Stimulated activated CD4-positive, alpha-beta T cell treated with anti-CD3 and anti-CD28 coated beads, Interleukin-12 subunit alpha, Interleukin-12 subunit beta, amount 100 ng/mL, for 24 hours (primary cell): ENCODE measurements around the gene CNIH3.
"Not testable (repeated sequence)": the region's sequence is repeated elsewhere in the genome, so short reads cannot be mapped to it uniquely, and the experiment has no call there.

Source experiments
- DNase-seq, 2 experiments: peaks; one replicate each; pipeline ENCODE4 v3.0.0-alpha.2; 2020; ENCODE audit warnings: low read depth in 2 of 2

CNIH3 gene

DNA sequence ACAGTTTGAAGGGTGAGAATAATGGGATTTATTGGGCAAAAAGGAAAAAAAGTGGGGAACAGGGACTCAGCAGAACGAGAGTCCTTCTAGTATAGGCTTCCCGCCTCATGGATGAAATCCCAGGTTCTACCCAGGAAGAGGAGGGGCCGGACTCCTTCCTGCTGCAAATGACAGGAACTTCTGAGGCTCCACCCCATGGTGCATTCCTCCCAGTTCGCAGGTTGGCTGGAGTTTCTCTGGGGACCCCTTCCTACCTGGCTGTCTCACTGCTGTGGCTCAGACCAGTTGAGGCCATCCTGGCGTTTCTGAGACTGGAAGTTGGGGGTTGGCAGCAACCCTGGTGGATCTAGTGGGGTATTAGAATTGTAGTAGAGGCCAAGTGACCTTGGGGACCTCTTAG, 27.5 kb downstream of the CNIH3 start:
- DNase-seq, result no peak

DNA sequence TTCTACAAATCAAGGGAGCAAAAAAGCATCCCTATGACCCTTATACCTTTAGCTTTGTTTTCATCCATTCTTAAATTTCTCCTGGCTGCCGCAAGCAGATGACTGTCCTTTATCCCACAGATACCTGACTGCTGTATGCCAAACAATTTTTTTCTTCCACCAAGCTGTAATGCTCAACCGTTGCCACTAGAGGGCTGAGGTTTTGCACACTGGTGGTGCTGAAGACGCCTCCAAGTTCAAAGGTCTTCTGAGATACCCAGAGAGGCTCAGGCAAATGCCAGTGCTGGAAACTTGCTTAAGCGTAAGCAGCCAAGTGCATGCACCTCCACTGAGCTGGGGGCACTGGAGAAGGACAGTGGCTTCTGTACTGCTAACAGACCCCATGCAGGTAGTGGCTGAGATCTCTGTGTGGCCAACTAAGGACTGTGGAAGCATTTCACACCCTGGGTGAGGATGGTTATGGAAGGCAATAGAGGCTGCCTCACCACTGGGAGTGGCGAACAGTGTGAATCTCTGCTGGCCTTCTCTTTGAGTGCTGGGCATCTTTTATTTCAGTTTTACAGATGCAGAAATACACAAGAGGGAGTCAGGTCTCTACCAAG, 28.5 kb downstream of the CNIH3 start:
- peak; percentile 7 to 46 for DNase-seq

DNA sequence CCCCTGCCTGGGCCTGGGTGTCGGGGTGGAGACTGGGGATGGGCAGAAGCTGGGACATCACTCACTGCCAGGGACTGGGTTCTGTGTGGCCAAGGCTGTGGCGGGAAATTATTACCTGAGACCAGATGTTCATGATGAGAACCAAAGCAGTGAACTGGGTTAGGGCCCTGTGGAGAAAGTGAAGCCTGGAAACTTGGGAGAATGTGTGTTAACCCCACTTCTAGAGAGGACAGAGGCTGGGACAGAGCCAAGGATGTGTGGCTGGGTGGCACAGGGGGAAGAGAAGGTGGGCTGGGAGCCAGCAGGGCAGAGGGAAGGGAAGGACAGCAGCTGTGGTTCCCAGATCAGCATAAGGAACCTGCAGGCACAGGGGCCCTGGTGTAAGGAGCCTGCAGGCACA, 31.3 kb downstream of the CNIH3 start:
- no peak for DNase-seq

DNA sequence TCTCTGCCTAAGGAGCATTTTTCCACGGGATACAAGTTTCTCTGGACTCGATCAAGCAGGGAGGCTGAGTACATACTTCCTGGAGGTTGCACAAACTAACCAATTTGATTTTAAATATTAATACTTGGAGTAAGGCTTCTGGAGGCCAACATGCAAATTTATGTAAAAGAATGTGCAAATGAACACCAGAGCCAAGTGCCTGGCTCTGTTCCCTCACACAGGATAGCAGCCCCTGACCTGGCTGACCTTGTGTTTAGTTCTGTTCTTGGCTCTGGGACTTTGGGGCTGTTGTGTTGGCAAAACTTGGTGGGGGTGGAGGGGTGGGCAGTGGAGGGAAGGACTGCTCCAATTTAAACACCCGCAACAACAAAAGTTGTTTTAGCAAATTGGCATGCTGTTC, 34.2 kb downstream of the CNIH3 start:
- no peak for DNase-seq

DNA sequence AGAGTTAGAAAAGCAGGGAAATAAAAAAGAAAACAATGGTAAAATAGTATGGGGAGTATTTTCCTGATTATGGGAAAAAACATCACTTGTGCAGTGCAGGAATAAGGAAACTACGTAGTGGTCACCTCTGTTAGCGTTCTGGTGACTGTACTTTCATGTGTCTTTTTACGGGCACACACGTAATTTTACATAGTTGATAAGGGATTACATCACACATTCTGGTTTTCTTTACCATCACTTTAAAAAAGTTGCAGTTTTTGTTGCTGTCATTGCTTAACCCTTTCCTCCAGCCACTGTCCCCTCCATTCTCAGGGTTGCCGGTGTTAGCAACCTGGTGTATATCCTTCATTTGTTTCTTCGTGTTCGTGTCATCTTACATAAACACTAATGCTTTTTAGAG, 35.1 kb downstream of the CNIH3 start:
- no peak for DNase-seq

DNA sequence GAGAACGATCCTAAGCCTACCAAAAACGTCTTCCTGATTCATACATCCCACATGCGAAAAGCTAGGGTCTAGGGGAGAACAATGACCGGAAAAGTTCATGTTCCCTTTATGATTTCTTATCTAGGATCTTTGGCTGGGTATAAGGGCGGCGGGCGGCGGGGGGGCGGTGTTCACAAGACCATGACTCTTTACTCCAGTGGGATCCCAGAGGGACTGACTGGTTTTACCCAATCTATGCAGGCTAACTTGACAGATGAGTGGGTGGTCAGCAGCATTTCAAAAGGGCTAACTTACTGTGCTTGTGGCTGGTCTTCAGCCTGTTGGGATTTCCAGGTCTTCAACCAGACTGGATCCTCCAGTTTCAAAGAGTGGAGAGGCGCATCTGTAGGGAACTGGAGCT, 40.3 kb downstream of the CNIH3 start:
- DNase-seq, result no peak

DNA sequence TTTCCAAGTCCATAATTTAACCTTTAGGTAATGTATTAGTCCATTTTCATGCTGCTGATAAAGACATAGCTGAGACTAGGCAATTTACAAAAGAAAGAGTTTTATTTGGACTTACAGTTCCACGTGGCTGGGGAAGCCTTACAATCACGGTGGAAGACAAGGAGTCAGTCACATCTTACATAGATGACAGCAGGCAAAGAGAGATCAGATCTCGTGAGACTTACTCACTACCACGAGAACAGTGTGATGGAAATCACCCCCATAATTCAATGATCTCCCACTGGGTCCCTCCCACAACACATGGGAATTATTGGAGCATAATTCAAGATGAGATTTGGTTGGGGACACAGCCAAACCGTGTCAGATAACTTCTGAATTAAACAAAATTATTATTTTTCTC, 44.0 kb downstream of the CNIH3 start:
- DNase-seq, result no peak

DNA sequence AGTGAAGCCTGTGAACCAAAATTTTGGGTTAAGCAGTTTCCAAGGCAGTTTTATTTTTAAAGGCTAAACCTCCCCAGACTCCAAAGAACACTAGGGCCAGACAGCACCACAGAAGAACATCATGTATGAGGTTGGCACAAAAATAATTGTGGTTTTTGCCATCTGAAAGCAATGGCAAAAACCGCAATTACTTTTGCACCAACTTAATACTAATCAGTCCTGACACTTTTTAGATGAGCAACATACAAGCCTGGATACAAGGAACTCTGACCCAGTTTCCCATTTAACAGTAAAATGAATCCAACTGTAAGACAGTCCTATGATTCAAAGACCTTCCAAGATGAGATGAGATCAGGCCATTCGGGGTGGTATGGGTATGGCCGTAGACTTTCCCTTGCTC, 46.8 kb downstream of the CNIH3 start:
- no peak for DNase-seq

DNA sequence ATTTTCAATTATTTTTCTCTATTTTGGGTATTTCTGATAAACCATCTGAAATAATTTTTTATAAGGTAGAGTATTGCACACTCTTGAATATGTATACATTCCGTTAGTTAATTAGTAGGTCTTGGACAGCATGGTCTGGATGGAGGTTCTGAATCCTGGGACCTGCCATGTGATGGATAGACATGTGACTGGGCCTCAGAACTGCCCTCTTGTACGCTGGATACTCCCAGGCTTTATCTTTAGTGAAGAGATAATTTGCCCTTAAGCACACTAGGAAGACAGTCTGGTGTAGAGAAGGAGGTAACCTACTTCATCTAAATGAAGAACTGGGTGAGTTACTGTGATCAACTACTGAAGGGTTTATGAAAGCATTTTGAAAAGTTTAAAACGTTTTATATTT, 48.9 kb downstream of the CNIH3 start:
- DNase-seq, result no peak

DNA sequence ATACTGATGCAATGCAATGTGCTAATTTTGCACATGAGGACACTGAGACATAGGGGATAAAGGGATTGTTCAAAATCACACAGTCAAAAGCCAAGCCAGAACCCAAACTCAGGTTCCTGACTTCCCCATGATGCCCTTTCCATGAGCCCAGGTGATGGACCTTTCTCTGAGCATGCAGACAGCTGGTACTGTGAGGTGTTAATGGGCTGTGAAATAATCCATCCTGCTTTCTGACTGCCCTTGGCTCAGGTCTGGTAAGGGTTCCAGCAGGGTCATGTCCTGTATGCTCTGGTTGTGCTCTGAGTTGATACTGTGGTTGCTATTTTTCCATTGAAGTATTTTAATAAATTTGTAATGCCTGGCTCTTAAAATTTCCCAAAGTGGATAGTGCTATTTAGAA, 50.0 kb downstream of the CNIH3 start:
- DNase-seq, result no peak

DNA sequence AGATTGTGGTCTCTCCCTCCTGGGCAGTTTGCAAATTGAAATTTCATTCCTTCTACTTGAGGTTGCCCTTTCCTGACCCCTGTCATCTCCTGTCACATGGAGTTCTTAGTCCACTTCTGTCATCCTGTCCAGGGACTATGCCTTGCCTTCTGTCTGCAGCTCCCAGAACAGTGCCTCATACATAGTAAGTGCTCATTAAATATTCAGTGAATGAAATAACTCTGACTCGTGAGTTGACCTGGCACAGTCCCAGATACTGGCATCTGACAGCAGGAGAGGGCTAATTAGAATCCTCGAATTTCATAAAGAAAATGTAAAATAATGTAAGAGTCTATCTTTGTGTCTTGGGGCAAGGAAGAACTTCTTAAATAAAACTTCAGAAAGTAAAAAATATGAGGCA, 50.8 kb downstream of the CNIH3 start:
- no peak for DNase-seq

DNA sequence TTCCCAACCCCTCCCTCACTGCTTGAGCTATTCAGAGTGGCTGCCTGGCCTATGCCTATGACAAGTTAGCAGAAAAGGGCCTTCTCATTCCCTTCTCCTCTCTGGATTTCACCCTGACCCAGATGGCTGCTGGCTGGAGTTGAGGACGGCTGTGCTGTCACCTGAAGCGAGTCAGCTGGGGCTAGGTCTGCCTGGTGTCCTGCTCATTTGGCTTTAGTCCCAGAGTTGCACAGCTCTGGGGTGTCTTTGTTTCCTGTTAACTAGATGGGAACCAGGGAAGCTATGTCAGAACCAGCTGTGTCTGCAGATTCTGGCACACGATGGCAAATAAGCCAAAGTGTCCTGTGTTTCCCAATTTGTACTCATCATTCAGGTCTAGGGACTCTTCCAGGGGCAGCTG, 52.9 kb downstream of the CNIH3 start:
- no peak for DNase-seq

DNA sequence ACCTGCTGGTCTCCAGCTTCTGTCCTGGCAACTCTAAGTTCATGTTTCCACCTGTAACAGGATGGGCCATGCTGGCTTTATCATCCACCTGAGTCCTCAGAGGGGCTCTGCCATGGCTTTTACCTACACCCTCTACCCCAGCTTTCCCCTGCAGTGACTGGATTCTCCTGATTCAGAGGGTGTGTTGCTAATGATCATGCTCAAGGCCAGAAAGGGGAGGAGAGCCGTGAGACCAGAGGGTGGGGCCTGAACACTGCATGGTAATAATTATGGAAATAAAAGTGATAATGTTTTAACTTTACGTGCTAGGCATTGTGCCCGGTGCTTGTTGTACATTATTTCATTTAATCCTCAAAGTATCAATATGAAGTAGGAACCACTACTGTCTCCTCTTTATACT, 53.3 kb downstream of the CNIH3 start:
- no peak for DNase-seq

DNA sequence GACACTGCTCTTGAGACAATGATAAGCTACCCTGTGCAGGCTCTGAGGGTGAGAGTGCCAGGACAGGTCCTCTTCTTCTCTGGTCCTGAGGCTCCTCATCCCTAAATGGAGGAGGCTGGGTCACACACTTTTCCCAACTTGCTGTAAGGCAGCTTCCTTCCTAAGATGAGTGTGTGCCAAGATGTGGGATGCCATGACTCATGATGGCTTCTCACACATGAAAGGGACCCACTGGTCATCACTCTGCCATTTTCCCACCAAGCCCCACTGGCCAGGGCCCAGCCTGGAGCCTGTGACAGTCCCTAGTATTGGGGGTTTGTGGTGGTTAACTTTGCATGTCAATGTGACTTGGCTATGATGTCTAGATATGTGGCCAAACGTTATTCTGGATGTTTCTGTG, 54.4 kb downstream of the CNIH3 start:
- no peak for DNase-seq

DNA sequence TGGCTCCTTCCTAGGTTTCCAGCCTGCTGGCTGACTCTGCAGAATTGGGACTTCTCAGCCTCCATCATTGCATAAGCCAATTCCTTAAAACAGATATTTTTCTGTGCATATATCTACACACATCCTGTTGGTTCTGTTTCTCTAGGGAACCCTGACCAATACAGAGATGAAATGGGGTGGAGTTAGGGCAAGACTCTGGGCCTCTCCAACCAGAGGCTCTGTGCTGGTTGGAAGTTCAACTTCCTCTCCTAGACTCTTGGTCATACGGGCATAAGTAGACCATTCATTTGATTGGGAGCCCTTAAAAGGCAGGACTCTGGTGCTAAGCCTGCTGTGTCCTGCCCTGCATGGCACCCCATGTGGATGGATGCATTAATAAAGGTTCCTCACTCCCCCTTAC, 55.0 kb downstream of the CNIH3 start:
- DNase-seq, result no peak

DNA sequence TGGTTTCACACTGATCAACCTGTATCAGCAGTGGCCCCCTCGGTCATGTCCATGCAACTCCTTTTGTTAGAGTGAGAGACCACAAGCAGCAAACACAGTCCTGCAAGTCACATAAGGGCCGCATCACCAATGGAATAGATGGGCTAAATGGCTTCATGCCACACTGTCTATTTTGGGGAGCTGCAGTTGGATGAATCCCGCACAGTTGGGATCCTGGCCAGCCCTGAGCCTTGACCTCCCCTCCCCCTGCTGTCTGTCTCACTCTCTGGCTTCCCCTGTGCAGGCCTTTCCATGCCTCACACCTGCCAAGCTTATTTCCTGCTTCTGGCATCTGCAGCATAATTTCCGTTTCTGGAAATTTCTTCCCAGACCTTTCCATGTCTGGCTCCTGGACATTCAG, 57.0 kb downstream of the CNIH3 start:
- no peak for DNase-seq

DNA sequence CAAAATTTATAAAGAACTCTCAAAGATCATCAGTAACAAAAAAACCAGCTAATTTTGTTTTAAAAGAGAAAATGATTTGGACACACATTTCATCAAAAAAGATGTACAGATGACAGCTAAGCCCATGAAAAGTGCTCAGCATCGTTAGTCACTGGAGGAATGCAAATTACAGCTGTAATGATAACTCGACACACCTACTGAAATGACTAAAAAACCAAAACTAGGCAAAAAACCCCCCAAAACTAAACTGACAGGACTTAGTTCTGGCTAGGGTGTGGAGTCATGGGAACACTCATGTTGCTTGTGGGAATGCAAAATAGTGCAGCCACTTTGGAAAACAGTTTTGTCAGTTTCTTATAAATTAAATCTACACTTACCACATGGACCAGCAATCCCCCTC, 59.5 kb downstream of the CNIH3 start:
- DNase-seq, result no peak

DNA sequence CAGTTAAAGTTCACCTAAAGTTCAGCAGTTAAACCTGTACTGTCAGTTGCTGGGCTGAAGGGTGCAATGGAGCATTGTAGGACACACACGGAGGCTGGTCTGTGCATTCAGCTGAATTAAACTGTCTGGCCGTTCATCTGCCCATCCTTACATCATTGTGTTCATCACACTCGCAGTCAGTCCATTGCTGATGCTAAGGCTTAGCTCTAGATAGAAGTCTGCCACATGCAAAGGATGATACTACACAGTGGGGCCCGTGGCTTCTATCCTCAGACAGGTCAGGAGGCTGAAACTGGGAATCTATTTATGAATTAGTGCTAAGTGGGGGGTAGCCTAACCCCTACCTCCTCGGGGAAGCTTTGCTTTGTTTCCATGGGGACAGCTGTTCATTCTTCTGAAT, 60.4 kb downstream of the CNIH3 start:
- no peak for DNase-seq

DNA sequence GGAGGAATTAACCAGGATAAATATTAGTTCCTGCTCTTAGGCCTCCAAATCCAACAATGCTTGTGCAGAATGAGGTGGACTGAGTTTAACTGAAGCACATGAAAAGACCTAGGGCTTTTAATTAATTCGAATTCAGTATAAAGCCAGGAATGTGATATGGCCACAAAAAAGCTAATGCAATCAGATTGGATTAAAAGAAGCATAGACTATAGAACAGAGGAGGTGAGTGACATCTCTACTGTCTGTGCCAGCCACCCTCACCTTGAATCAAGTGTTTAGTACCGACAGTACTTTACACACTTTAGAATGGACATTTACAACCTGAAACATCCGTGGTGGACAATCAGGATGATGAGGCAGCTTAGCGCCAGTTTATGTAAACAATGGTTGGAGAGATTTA, 62.1 kb downstream of the CNIH3 start:
- DNase-seq, result no peak

DNA sequence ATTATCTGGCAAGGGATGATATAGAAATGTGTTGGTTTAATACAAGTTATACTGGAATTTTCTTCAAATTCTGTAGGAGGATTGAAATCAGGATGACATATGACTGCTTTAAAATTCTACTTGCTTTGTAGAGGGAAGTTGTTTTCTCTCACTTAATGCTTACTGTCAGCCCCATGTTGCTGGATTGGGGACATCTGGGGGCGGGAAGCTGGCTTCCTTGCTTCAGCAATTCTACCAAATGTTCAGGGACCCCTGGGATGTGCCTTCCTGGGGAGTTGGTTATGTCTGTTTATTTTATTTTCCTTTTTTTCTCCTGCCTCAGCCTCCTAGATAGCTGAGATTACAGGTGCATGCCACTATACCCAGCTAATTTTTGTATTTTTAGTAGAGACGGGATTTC, 63.5 kb downstream of the CNIH3 start:
- DNase-seq, result no peak

DNA sequence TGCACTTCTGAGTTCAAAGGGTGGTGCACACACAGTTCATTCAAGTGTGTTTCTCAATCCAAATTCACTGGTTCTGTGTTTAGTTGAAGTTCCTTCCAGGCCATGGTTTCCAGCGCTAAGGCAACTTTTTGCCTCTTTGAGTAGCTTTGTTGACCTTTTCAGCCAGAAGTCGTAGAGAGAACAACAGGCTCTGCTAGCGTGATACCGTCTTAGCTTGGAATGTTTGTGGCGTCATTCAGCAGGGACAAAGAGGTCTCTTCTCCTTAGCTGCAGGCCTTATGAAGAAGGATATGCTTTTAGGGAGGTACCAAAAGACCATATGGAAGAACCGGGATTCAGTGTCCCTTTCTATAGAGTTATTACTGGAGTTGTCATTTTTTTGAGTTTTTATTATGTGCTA, 65.7 kb downstream of the CNIH3 start:
- DNase-seq, result no peak

DNA sequence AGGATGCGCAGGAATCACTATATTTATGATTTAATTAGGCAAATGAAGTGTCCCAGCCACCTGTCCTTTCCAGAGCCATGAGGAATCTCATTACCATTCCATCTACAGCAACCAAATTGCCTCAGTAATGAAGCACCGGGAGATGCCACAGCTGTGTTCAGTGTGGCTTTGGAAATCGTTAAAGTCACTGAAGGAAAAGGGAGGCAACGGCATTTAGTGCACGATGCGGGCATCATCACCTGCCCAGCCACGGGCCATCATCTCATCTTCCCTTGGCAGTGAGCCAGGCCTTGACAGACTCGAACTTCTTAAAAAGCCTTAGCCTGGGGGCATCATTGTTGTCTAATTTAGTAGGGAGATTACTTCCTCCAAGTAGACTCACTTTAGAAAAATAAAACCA, 67.8 kb downstream of the CNIH3 start:
- no peak for DNase-seq

DNA sequence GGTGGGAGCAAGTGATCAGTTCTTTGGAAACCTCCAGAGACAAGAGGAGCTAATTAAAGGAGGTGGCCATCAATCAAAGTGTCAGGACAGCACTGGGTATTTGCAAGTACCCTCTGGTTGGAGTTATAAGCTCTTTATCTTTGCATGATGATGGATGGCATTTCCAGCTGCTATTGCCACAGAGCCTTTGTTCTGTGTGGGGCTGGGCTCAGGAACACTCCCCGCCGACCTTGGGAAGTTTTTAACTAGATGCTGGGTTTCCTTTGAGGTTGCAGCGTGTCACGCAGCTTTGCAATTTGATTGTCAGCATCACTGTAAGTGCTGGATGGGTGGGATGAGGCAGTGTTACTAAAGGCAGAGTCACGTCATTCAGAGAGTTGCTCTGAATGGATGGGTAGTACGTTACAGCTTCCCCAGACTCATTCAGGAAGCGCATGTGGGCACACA, 68.9 kb downstream of the CNIH3 start:
- DNase-seq, result no peak

DNA sequence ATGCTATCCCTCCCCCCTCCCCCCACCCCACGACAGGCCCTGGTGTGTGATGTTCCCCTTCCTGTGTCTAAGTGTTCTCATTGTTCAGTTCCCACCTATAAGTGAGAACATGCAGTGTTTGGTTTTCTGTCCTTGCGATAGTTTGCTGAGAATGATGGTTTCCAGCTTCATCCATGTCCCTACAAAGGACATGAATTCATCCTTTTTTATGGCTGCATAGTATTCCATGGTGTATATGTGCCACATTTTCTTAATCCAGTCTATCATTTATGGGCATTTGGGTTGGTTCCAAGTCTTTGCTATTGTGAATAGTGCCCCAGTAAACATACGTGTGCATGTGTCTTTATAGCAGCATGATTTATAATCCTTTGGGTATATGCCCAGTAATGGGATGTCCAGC, 70.0 kb downstream of the CNIH3 start:
- DNase-seq, result not testable (repeated sequence)

DNA sequence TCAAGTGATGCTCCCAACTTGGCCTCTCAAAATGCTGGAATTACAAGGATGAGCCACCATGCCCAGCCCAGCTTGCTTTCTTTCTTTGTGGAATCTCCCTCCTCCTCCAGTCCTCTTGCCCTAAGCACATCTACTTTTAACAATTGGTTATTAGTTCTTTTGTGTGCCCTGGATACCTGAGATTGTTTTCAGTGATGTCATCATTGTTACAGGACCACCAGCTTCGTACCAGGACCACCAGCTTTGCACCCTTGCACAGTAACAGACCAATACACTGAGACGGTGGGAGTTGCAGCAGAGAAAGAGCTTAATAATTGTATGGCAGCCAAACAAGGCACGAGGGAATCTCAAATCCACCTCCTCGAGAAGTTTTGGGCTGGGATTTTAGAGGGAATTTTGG, 71.3 kb downstream of the CNIH3 start:
- DNase-seq, result no peak
